Measurements from ENCODE around the gene SUN5.
"Not testable (repeated sequence)": the region's sequence is repeated elsewhere in the genome, so short reads cannot be mapped to it uniquely, and the experiment has no call there.

GRCh38 chr20:32974204-32975064, 29.8 kb downstream of the SUN5 start:
- TF ChIP-seq CTCF, POLR2A (IDR thresholded peaks at IDR 0.05): not testable (repeated sequence)
